Activated CD4-positive, alpha-beta memory T cell treated with anti-CD3 and anti-CD28 coated beads for 36 hours (primary cell): ENCODE measurements around the gene MCM7. TPM values are rescaled to one million over a fixed set of nuclear protein-coding genes. Genes with fewer than 3 reads are reported as not detected.
A peak's percentile ranks its signal among the peaks of the same experiment; 100 is the strongest.
"Not testable (repeated sequence)": the region's sequence is repeated elsewhere in the genome, so short reads cannot be mapped to it uniquely, and the experiment has no call there.

Experiments used
- CTCF ChIA-PET: fragments of 350-600 bp; sonication (Branson Sonifier 250); formaldehyde crosslinking; loops from one replicate; lab custom pipeline; 2021; ENCODE audit warnings: antibody characterized with exemption, inconsistent platforms; lab: Charles Lee
- POLR2A ChIA-PET: fragments of 350-600 bp; sonication (Branson Sonifier 250); formaldehyde crosslinking; loops from one replicate; lab custom pipeline; 2021; ENCODE audit warnings: antibody characterized with exemption; lab: Charles Lee
- DNase-seq: peaks from one replicate; pipeline ENCODE4 v3.0.0-alpha.2; 2020
- H3K27ac Mint-ChIP-seq: one replicate; pipeline ENCODE4 v1.8.0; 2021; ENCODE audit warnings: mixed read lengths
- H3K27me3 Mint-ChIP-seq: one replicate; pipeline ENCODE4 v1.8.0; 2021; ENCODE audit warnings: mixed read lengths
- H3K36me3 Mint-ChIP-seq: one replicate; pipeline ENCODE4 v1.8.0; 2021; ENCODE audit warnings: mixed read lengths
- H3K4me1 Mint-ChIP-seq: one replicate; pipeline ENCODE4 v1.8.0; 2021; ENCODE audit warnings: low read depth, mixed read lengths
- H3K4me3 Mint-ChIP-seq: one replicate; pipeline ENCODE4 v1.8.0; 2021; ENCODE audit warnings: mild to moderate bottlenecking, mixed read lengths
- H3K9me3 Mint-ChIP-seq: one replicate; pipeline ENCODE4 v1.8.0; 2021; ENCODE audit warnings: mixed read lengths
- intact Hi-C: fragments of 100-400 bp; cut with micrococcal nuclease; formaldehyde crosslinking; loops from one replicate; pipeline ENCODE4 v1.15.1; 2023
- total RNA-seq, 2 experiments: library from RNA; stranded (reverse); gene quantifications; one replicate each; pipeline ENCODE4 v1.2.3, GENCODE V29; 2021

MCM7 gene
- total RNA-seq, 2 experiments from 2014 or later = 393 to 398 TPM

DNA sequence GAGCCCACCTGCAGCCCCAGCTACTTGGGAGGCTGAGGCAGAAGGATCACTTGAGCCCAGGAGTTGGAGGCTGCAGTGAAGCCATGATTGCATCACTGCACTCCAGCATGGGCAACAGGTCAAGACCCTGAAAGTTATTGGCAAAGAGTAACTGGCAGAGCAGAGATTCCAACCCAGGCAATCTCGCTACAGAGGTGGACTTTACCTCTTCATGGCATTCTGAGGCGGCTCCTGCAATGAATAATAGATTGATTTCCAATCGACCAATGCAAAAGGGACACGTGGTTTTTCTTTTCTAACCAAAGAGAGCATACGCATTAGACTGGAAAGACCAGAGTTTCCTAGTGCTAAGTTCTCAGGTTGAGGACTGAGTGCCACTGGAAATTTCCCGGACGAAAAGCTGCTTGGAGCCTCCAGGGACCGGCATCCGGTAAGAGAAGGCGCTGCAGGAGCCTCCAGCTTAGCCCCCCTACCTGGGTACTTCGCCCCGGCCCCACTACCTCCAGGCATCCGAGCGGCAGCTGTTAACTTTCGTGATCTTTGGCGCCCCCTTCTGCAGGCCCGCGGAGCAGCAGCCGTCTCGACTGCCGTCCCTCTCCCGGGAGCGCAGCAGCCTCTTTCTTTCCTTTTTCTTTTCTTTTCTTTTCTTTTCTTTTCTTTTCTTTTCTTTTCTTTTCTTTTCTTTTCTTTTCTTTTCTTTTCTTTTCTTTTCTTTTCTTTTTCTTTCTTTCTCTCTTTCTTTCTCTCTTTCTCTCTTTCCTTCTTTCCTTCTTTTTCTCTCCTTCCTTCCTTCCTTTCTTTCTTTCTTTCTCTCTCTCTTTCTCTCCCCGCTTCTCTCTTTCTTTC is 29.6 kb upstream of the MCM7 start:
- Mint-ChIP-seq H3K9me3 (no peaks in the 10 kb centered on the region), H3K27ac (no peak overlapping the region), H3K27me3 (no peaks in the 10 kb centered on the region), H3K36me3 (peaks cover 4% of the 10 kb centered on the region), H3K4me1 (peaks cover 14% of the 10 kb centered on the region), H3K4me3 (no peak overlapping the region)
- POLR2A ChIA-PET = interaction anchor here (1.1 to 1.5 kb wide), 3 partner anchors 14 to 80 kb away, joined by 3 read pairs; partner anchors contain the start of gene MCM7
- intact Hi-C loops = loop anchor here (2.0 to 5.0 kb wide), 2 partner anchors 150 to 216 kb away; no protein-coding TSS in a partner anchor
- DNase-seq = peak; percentile 91
- CTCF ChIA-PET = interaction anchor here (0.6 to 5.0 kb wide), 28 partner anchors 9 to 749 kb away, joined by 3 to 46 read pairs (median 4); partner anchors contain the start of genes AP4M1, CNPY4, GAL3ST4 and GPC2

DNA sequence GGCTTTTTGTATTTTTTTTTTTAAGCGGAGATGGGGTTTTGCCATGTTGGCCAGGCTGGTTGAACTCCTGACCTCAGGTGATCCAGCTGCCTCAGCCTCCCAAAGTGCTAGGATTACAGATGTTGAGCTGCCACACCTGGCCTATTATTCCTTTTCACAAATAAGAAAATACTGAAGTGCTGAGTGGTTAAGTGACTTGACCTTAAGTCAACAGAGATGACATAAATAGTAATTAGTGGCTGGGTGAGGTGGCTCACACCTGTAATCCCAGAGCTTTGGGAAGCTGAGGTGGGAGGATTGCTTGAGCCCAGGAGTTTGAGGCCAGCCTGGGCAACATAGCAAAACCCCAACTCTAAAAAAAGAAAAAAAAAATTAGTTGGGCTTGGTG is 29.0 kb upstream of the MCM7 start:
- peaks cover 18% of the 10 kb centered on the region for H3K4me1 Mint-ChIP-seq
- not testable (repeated sequence) for H3K36me3 Mint-ChIP-seq, H3K9me3 Mint-ChIP-seq, DNase-seq, H3K4me3 Mint-ChIP-seq, H3K27me3 Mint-ChIP-seq, H3K27ac Mint-ChIP-seq
- CTCF ChIA-PET = interaction anchor here (0.8 to 5.0 kb wide), 15 partner anchors 10 to 278 kb away, joined by 3 to 46 read pairs (median 5); partner anchors contain the start of genes AP4M1, CNPY4, GAL3ST4 and LAMTOR4
- intact Hi-C loops = loop anchor here (2.0 to 5.0 kb wide), 2 partner anchors 149 to 217 kb away; no protein-coding TSS in a partner anchor
- POLR2A ChIA-PET = interaction anchor here (1.1 to 1.5 kb wide), 3 partner anchors 13 to 81 kb away, joined by 3 read pairs; partner anchors contain the start of gene MCM7

DNA sequence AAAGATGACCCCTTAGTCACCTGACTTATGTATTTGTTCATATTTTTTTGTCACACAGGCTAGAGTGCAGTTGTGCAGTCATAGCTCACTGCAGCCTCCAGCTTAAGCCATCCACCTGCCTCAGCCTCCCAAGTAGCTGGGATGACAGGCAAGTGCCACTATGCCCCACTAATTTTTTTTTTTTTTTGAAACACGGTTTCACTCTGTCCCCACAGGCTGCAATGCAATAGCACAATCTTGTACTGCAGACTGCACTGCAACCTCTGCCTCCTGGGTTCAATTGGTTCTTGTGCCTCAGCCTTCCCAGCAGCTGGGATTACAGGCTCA is 27.4 kb upstream of the MCM7 start:
- H3K9me3 Mint-ChIP-seq = no peaks in the 10 kb centered on the region
- peak overlapping the region; percentile 76 for H3K4me3 Mint-ChIP-seq
- intact Hi-C loops = loop anchor here (5.0 kb wide), 1 partner anchor 299 kb away; the partner anchor contains the start of genes MEPCE and ZCWPW1
- ChIA-PET POLR2A (interaction anchor here (0.6 to 1.0 kb wide), 5 partner anchors 20 to 300 kb away, joined by 3 to 10 read pairs (median 3); partner anchors contain the start of genes AP4M1, LAMTOR4 and ZCWPW1), CTCF (interaction anchor here (0.6 to 1.9 kb wide), 5 partner anchors 17 to 279 kb away, joined by 3 to 9 read pairs (median 5); no protein-coding TSS in a partner anchor)
- H3K27ac Mint-ChIP-seq = no peak overlapping the region
- H3K36me3 Mint-ChIP-seq = peaks cover 6% of the 10 kb centered on the region
- no peaks in the 10 kb centered on the region for H3K27me3 Mint-ChIP-seq
- DNase-seq = peak; percentile 21
- peaks cover 29% of the 10 kb centered on the region for H3K4me1 Mint-ChIP-seq

DNA sequence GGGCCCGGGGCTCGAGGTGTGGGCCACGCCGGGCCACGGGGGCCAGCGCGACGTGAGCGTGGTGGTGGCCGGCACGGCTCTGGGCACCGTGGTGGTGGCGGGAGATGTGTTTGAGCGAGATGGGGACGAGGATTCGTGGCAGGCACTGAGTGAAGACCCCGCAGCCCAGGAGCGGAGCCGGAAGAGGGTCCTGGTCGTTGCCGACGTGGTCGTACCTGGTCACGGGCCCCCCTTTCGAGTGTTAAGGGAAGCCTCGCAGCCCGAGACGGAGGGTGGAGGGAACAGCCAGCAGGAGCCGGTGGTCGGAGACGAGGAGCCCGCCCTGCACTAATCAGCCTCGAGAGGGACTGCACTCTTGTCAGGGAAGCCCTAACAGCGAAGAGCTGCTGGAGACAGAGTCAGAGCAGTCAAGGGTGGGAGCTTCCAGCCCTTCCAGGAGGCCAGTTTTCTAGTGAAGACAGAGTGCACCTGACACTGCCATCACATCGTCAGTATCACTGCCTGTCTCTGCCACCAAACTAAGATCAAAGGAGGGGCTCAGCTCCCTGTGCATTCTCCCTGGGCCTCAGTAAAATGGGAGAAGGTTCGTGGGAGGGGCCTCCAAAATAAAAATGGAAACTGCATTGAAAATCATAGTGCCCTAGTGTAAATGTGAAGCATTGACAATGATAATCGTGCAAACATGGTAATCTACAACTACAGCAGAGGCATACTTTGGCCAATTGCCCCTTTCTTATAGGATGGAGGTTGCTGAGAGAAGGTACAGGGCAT is 26.9 kb upstream of the MCM7 start:
- DNase-seq = peak; percentile 43
- Mint-ChIP-seq H3K27ac (peak overlapping the region; percentile 60), H3K27me3 (no peaks in the 10 kb centered on the region), H3K4me1 (peaks cover 29% of the 10 kb centered on the region), H3K4me3 (peak overlapping the region; percentile 76), H3K9me3 (no peaks in the 10 kb centered on the region), H3K36me3 (peaks cover 6% of the 10 kb centered on the region)
- intact Hi-C loops = loop anchor here (1.0 to 5.0 kb wide), 5 partner anchors 9 to 299 kb away; partner anchors contain the start of genes AP4M1, CNPY4, LAMTOR4 and MCM7
- CTCF ChIA-PET = interaction anchor here (0.6 to 1.9 kb wide), 5 partner anchors 17 to 280 kb away, joined by 3 to 9 read pairs (median 5); no protein-coding TSS in a partner anchor
- POLR2A ChIA-PET = interaction anchor here (0.6 to 1.0 kb wide), 5 partner anchors 21 to 300 kb away, joined by 3 to 10 read pairs (median 3); partner anchors contain the start of genes AP4M1, LAMTOR4 and ZCWPW1

DNA sequence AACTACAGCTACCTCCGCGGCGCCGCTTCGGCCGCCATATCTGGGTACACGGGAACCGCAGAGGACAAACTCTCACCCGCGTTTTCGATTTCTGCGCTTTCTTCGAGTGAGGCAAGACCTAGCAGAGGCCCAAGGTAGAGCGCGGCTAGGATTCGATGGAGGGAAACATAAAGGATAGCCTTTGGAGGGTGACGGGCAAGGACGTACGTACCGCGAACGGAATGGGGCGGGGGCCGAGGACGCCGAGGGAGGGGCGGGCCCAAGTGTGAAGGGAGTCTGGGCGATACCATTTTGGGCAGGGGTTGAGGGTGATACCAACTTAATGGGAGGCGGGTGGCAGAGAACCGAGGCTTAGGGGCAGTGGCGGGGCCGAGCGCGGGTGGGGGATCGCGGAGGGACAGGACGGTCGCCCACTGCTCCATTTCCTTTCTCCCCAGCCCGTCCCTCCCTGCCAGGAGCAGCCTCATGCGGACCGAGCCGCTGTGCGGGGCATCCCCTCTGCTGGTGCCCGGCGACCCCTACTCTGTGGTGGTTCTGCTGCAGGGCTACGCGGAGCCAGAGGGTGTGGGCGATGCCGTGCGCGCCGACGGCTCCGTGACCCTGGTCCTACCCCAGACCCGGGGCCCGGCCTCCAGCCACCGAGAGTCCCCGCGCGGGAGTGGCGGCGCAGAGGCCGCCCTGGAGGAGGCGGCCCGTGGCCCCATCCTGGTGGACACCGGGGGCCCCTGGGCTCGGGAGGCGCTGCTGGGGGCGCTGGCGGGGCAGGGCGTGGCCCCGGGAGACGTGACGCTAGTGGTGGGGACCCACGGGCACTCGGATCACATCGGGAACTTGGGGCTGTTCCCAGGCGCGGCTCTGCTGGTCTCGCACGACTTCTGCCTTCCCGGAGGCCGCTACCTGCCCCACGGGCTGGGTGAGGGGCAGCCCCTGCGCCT is 26.0 kb upstream of the MCM7 start, which contains the start of gene MBLAC1:
Gene MBLAC1, plus strand, starts transcription at position 37 of the 935 bp plus-strand sequence. Its CDS starts 429 bp downstream, at position 466.
- peaks cover 28% of the 10 kb centered on the region for H3K4me1 Mint-ChIP-seq
- intact Hi-C loops = loop anchor here (1.0 to 5.0 kb wide), 5 partner anchors 8 to 300 kb away; partner anchors contain the start of genes AP4M1, CNPY4, LAMTOR4 and MCM7
- CTCF ChIA-PET = interaction anchor here (0.7 to 1.2 kb wide), 3 partner anchors 212 to 495 kb away, joined by 3 to 4 read pairs (median 3); no protein-coding TSS in a partner anchor

DNA sequence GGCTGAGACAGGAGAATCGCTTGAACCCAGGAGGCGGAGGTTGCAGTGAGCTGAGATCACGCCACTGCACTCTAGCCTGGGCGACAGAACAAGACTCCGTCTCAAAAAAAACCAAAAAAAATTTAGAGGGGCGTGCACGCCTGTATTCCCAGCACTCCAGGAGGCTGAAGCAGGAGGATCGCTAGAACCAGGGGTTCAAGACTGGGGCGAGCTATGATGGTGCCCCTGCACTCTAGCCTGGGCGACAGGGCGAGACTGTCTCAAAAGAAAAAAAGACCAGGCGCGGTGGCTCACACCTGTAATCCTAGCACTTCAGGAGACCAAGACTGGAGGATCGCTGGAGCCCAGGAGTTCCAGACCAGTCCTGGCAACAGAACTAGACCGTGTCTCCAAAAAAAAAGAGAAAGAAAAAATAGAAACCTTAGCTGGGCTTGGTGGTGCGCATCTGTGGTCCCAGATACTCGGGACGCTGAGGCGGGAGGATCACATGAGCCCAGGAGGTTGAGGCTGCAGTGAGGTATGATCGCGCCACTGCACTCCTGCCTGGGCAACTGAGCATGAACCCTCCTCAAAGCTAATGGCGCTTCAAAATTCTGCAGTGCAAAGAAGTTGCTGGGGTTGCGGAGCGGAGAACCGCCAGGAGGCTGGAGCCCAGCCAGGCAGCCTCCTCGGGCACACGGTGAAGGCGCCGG is 25.2 kb upstream of the MCM7 start:
- no peaks in the 10 kb centered on the region for H3K27me3 Mint-ChIP-seq

More for the DNA sequence above, 26.0 kb upstream of the MCM7 start, which contains the start of gene MBLAC1:
- POLR2A ChIA-PET = interaction anchor here (0.6 to 1.2 kb wide), 7 partner anchors 25 to 579 kb away, joined by 3 to 18 read pairs (median 3); partner anchors contain the start of genes AP4M1, COPS6, MCM7 and POP7
- H3K27me3 Mint-ChIP-seq = no peaks in the 10 kb centered on the region
- H3K9me3 Mint-ChIP-seq = no peaks in the 10 kb centered on the region
- H3K4me3 Mint-ChIP-seq = peak within 1 kb of the TSS; percentile 95
- peak; percentile 93 for DNase-seq
- H3K27ac Mint-ChIP-seq = peak within 1 kb of the TSS; percentile 96
- peaks cover 6% of the 10 kb centered on the region for H3K36me3 Mint-ChIP-seq

DNA sequence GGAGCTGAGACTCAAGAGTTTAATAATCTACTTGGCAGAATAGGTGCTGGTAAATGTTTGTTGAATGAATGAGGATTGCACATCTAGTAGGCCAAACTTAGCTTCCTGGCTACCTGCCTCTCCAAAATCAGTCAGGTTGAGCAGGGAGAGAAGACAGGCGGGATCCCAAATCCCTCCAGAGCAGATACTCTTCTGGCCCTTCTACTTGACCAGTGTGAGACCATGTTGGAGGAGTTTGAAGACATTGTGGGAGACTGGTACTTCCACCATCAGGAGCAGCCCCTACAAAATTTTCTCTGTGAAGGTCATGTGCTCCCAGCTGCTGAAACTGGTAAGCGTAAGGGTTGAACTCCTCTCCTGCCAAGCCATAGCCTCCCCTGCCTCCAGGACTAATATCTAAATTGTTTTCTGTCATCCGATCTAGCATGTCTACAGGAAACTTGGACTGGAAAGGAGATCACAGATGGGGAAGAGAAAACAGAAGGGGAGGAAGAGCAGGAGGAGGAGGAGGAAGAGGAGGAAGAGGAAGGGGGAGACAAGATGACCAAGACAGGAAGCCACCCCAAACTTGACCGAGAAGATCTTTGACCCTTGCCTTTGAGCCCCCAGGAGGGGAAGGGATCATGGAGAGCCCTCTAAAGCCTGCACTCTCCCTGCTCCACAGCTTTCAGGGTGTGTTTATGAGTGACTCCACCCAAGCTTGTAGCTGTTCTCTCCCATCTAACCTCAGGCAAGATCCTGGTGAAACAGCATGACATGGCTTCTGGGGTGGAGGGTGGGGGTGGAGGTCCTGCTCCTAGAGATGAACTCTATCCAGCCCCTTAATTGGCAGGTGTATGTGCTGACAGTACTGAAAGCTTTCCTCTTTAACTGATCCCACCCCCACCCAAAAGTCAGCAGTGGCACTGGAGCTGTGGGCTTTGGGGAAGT is 23.4 kb upstream of the MCM7 start:
- Mint-ChIP-seq H3K4me3 (peak overlapping the region; percentile 23), H3K9me3 (no peaks in the 10 kb centered on the region), H3K27ac (peak overlapping the region; percentile 31), H3K27me3 (no peaks in the 10 kb centered on the region), H3K4me1 (peaks cover 33% of the 10 kb centered on the region), H3K36me3 (peaks cover 6% of the 10 kb centered on the region)
- intact Hi-C loops = loop anchor here (5.0 kb wide), 1 partner anchor 303 kb away; the partner anchor contains the start of genes MEPCE and ZCWPW1
- POLR2A ChIA-PET = interaction anchor here (0.9 to 2.3 kb wide), 3 partner anchors 23 to 304 kb away, joined by 3 to 9 read pairs (median 4); partner anchors contain the start of genes AP4M1, LAMTOR4, MCM7 and ZCWPW1
- CTCF ChIA-PET = interaction anchor here (0.5 kb wide), 1 partner anchor 9 kb away, joined by 4 read pairs; no protein-coding TSS in a partner anchor
- DNase-seq = no peak

More for the DNA sequence above, 25.2 kb upstream of the MCM7 start:
- CTCF ChIA-PET = interaction anchor here (0.7 to 1.2 kb wide), 2 partner anchors 211 to 494 kb away, joined by 3 read pairs; no protein-coding TSS in a partner anchor
- DNase-seq = no peak
- Mint-ChIP-seq H3K4me1 (peaks cover 30% of the 10 kb centered on the region), H3K4me3 (peak overlapping the region; percentile 95), H3K27ac (peak overlapping the region; percentile 96), H3K36me3 (peaks cover 6% of the 10 kb centered on the region), H3K9me3 (no peaks in the 10 kb centered on the region)
- intact Hi-C loops = loop anchor here (2.0 to 5.0 kb wide), 3 partner anchors 22 to 301 kb away; partner anchors contain the start of genes LAMTOR4, MEPCE, TRIM4 and ZCWPW1
- POLR2A ChIA-PET = interaction anchor here (0.6 to 1.2 kb wide), 6 partner anchors 25 to 580 kb away, joined by 3 to 18 read pairs (median 3); partner anchors contain the start of genes AP4M1, COPS6, MCM7 and POP7

DNA sequence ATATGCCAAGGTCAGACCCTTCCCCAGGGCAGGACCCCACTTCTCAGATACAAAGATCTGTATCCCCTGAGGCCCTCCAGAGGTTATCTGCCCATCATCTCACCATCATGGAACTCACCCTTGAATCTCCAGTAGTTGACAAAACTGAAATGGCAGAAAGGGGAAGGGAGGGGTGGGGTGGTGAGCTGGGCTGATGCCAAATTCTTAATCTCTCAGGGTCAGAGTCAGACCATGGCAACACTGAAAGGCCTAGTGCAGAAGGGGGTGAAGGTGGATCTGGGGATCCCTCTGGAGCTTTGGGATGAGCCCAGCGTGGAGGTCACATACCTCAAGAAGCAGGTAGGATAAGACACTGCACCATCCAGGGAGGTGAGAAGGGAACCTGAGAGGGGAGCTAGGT is 21.4 kb upstream of the MCM7 start:
- Mint-ChIP-seq H3K27me3 (no peaks in the 10 kb centered on the region), H3K4me1 (peaks cover 34% of the 10 kb centered on the region), H3K4me3 (no peak overlapping the region), H3K9me3 (no peaks in the 10 kb centered on the region), H3K27ac (peak overlapping the region; percentile 58), H3K36me3 (peaks cover 9% of the 10 kb centered on the region)
- intact Hi-C loops = no loop called here
- ChIA-PET POLR2A (no interaction called here), CTCF (interaction anchor here (1.3 kb wide), 1 partner anchor 10 kb away, joined by 4 read pairs; no protein-coding TSS in a partner anchor)
- no peak for DNase-seq

DNA sequence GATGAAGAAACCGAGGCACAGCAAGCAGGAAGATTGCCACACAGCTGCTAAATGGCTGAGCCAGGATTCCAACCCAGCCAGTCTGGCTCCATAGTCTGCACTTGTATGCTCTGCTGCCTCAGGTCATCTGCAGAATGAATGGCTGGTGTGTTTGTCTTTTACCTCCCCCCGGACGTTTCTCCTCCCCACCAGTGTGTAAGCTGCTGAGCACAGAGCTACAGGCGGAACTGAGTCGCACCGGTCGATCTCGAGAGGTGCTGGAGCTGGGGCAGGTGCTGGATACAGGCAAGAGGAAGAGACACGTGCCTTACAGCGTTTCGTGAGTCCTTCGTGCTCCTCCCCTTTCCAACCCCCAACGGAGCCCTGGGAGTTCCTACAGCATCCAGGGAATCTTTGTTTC is 20.9 kb upstream of the MCM7 start:
- no peaks in the 10 kb centered on the region for H3K9me3 Mint-ChIP-seq
- no peak overlapping the region for H3K4me3 Mint-ChIP-seq
- peaks cover 9% of the 10 kb centered on the region for H3K36me3 Mint-ChIP-seq
- no peak for DNase-seq
- H3K4me1 Mint-ChIP-seq = peaks cover 34% of the 10 kb centered on the region
- ChIA-PET POLR2A (no interaction called here), CTCF (interaction anchor here (0.7 to 1.3 kb wide), 3 partner anchors 10 to 143 kb away, joined by 3 to 4 read pairs (median 4); no protein-coding TSS in a partner anchor)
- no peaks in the 10 kb centered on the region for H3K27me3 Mint-ChIP-seq
- intact Hi-C loops = no loop called here
- H3K27ac Mint-ChIP-seq = no peak overlapping the region
